C4-2B (cell line): Measurements from ENCODE around the gene ROR2.
A peak's percentile ranks its signal among the peaks of the same experiment; 100 is the strongest.

Experiments
- H3K27ac ChIP-seq: fragments of 450-650 bp; 2 replicates; pipeline ENCODE4 v1.5.1; 2017
- ZFX ChIP-seq: fragments of 450-650 bp; IDR thresholded peaks from 2 replicates; pipeline ENCODE4 v1.6.1; 2017
- TF ChIP-seq, protein P1 (sequence below): fragments of 450-650 bp; conservative IDR thresholded peaks from 2 replicates; pipeline ENCODE4 v1.5.1; 2017; ENCODE audit warnings: mild to moderate bottlenecking

Gene ROR2

DNA sequence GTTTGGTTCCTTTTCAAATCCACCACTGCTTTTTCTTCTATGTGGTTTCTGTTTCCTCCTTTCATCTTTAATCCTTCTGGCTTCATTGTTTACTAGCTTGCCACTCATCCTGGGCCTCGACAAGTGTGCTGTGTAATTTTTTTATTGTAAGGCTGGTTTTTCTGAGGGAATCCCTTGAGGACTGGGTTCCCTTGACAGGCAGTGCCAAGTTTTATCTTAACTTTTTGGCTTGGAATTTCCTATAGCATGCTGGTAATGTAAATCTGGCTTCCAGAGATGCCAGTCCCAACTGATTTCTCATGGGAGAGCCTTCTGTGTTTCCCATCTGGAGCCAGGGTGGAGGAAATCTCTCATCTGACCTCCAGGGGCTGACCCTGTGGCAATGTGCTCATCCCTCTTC is 184.7 kb downstream of the ROR2 start:
- no peak for TF ChIP-seq ZFX
- TF ChIP-seq, protein P1, sequence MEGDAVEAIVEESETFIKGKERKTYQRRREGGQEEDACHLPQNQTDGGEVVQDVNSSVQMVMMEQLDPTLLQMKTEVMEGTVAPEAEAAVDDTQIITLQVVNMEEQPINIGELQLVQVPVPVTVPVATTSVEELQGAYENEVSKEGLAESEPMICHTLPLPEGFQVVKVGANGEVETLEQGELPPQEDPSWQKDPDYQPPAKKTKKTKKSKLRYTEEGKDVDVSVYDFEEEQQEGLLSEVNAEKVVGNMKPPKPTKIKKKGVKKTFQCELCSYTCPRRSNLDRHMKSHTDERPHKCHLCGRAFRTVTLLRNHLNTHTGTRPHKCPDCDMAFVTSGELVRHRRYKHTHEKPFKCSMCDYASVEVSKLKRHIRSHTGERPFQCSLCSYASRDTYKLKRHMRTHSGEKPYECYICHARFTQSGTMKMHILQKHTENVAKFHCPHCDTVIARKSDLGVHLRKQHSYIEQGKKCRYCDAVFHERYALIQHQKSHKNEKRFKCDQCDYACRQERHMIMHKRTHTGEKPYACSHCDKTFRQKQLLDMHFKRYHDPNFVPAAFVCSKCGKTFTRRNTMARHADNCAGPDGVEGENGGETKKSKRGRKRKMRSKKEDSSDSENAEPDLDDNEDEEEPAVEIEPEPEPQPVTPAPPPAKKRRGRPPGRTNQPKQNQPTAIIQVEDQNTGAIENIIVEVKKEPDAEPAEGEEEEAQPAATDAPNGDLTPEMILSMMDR: no peak
- H3K27ac ChIP-seq: no peak overlapping the region

GRCh38 chr9:91764661-91765060 is 185.4 kb downstream of the ROR2 start:
- TF ChIP-seq, protein P1: no peak
- no peak for TF ChIP-seq ZFX
- no peak overlapping the region for H3K27ac ChIP-seq

GRCh38 chr9:91761362-91761761 is 188.7 kb downstream of the ROR2 start:
- TF ChIP-seq, protein P1: 0 out of 2 replicates have a peak, but pooled peaks have one; percentile 10
- no peak for TF ChIP-seq ZFX

GRCh38 chr9:91760906-91761305 is 189.1 kb downstream of the ROR2 start:
- H3K27ac ChIP-seq: no peak overlapping the region
- TF ChIP-seq, protein P1: no peak
- no peak for TF ChIP-seq ZFX

More at GRCh38 chr9:91761362-91761761, 188.7 kb downstream of the ROR2 start:
- no peak overlapping the region for H3K27ac ChIP-seq

DNA sequence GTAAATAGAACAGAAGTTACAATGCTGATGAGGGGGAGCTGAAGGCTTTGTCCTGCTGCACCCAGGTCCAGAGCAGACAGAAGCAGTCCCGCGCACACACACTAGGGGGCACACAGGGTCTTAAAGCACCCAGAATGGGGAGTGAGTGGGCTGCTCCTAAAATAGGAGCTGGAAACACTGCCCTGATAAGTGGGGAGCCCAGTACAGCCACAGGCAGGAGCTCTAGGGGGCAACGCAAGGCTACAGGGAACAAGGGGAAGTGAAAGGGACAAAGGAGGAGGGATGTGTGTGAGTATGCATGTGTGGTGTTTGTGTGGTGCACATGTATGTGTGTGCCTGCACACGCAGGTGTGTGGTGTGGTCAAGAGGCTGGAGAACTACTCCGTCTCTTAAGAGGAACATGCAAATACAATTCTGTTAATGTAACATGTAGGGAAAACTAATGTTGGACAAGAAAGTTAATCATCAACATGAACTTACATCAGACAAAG is 191.5 kb downstream of the ROR2 start:
- H3K27ac ChIP-seq: no peak overlapping the region
- TF ChIP-seq ZFX: no peak
- TF ChIP-seq, protein P1: peak; percentile 91

- TF ChIP-seq ZFX: no peak
- TF ChIP-seq, protein P1: no peak
- no peak overlapping the region for H3K27ac ChIP-seq
Measured at GRCh38 chr9:91757782-91758181, 192.2 kb downstream of the ROR2 start.

GRCh38 chr9:91756510-91756780 is 193.6 kb downstream of the ROR2 start:
- TF ChIP-seq, protein P1: no peak
- TF ChIP-seq ZFX: no peak
- H3K27ac ChIP-seq: no peak overlapping the region
